ENCODE measurements around the gene ANKRD60.

The ANKRD60 gene

GRCh38 chr20:58194175-58194791, 34.2 kb downstream of the ANKRD60 start:
- DNase-seq (ENCODE audit: low spot score), result no peak

GRCh38 chr20:58192567-58192966, 35.9 kb downstream of the ANKRD60 start:
- DNase-seq (ENCODE audit: low spot score), result no peak

GRCh38 chr20:58192065-58192464, 36.4 kb downstream of the ANKRD60 start:
- no peak for DNase-seq (ENCODE audit: low spot score)

GRCh38 chr20:58188527-58188926, 39.9 kb downstream of the ANKRD60 start:
- no peak for DNase-seq (ENCODE audit: low spot score)

GRCh38 chr20:58184984-58185383, 43.5 kb downstream of the ANKRD60 start:
- no peak for DNase-seq (ENCODE audit: low spot score)

- no peak for DNase-seq (ENCODE audit: low spot score)
Observed at GRCh38 chr20:58184063-58184462, 44.4 kb downstream of the ANKRD60 start.

- DNase-seq (ENCODE audit: low spot score), result no peak
Observed at GRCh38 chr20:58182521-58183140, 45.8 kb downstream of the ANKRD60 start.

GRCh38 chr20:58179432-58180099, 48.9 kb downstream of the ANKRD60 start:
- peak; percentile 36 for DNase-seq (ENCODE audit: low spot score)

GRCh38 chr20:58179083-58179431, 49.4 kb downstream of the ANKRD60 start:
- DNase-seq (ENCODE audit: low spot score), result peak; percentile 8

GRCh38 chr20:58177799-58178198, 50.7 kb downstream of the ANKRD60 start:
- DNase-seq (ENCODE audit: low spot score), result no peak

- DNase-seq (ENCODE audit: low spot score), result no peak
Observed at GRCh38 chr20:58175836-58176235, 52.6 kb downstream of the ANKRD60 start.

- DNase-seq (ENCODE audit: low spot score), result no peak
Observed at GRCh38 chr20:58175425-58175824, 53.0 kb downstream of the ANKRD60 start.

GRCh38 chr20:58174708-58175280, 53.7 kb downstream of the ANKRD60 start:
- DNase-seq (ENCODE audit: low spot score), result no peak

GRCh38 chr20:58173930-58174707, 54.3 kb downstream of the ANKRD60 start:
- no peak for DNase-seq (ENCODE audit: low spot score)

GRCh38 chr20:58173091-58173490, 55.4 kb downstream of the ANKRD60 start:
- no peak for DNase-seq (ENCODE audit: low spot score)

GRCh38 chr20:58171796-58172425, 56.5 kb downstream of the ANKRD60 start:
- DNase-seq (ENCODE audit: low spot score), result no peak

GRCh38 chr20:58169450-58169849, 59.0 kb downstream of the ANKRD60 start:
- no peak for DNase-seq (ENCODE audit: low spot score)

GRCh38 chr20:58168843-58169242, 59.6 kb downstream of the ANKRD60 start:
- no peak for DNase-seq (ENCODE audit: low spot score)

GRCh38 chr20:58167759-58168158, 60.7 kb downstream of the ANKRD60 start:
- DNase-seq (ENCODE audit: low spot score), result no peak

Data from Ammon's horn (tissue), 1 donor.